Stimulated activated naive CD8-positive, alpha-beta T cell treated with anti-CD3 and anti-CD28 coated beads, Interleukin-15, Interleukin-2, amounts not matched to agents 100 ng/mL and 50 ng/mL, for 24 hours (primary cell): ENCODE measurements around the gene NDUFS6.

Experiments
- H3K27ac Mint-ChIP-seq: one replicate; pipeline ENCODE4 v1.8.0; 2021; ENCODE audit warnings: mild to moderate bottlenecking, mixed read lengths
- H3K27me3 Mint-ChIP-seq: one replicate; pipeline ENCODE4 v1.8.0; 2021; ENCODE audit warnings: mixed read lengths
- H3K36me3 Mint-ChIP-seq: one replicate; pipeline ENCODE4 v1.8.0; 2021; ENCODE audit warnings: low read depth, mixed read lengths
- H3K4me1 Mint-ChIP-seq: one replicate; pipeline ENCODE4 v1.8.0; 2021; ENCODE audit warnings: low read depth, mixed read lengths
- H3K4me3 Mint-ChIP-seq: one replicate; pipeline ENCODE4 v1.8.0; 2021; ENCODE audit warnings: mild to moderate bottlenecking, mixed read lengths
- H3K9me3 Mint-ChIP-seq: one replicate; pipeline ENCODE4 v1.8.0; 2021; ENCODE audit warnings: mixed read lengths

NDUFS6 gene

GRCh38 chr5:1820926-1821325 lies 19.7 kb downstream of the NDUFS6 start:
- Mint-ChIP-seq H3K36me3 (peaks cover 59% of the 10 kb centered on the region), H3K27me3 (no peaks in the 10 kb centered on the region), H3K4me1 (no peaks in the 10 kb centered on the region), H3K9me3 (no peaks in the 10 kb centered on the region), H3K4me3 (no peak overlapping the region), H3K27ac (no peak overlapping the region)

- no peaks in the 10 kb centered on the region for H3K4me1 Mint-ChIP-seq
- H3K27me3 Mint-ChIP-seq: no peaks in the 10 kb centered on the region
- no peaks in the 10 kb centered on the region for H3K9me3 Mint-ChIP-seq
- peaks cover 56% of the 10 kb centered on the region for H3K36me3 Mint-ChIP-seq
- no peak overlapping the region for H3K27ac Mint-ChIP-seq
- H3K4me3 Mint-ChIP-seq: no peak overlapping the region
Observed at GRCh38 chr5:1821862-1822261, 20.7 kb downstream of the NDUFS6 start.

GRCh38 chr5:1823381-1824034 lies 22.3 kb downstream of the NDUFS6 start:
- H3K27ac Mint-ChIP-seq: no peak overlapping the region
- peaks cover 50% of the 10 kb centered on the region for H3K36me3 Mint-ChIP-seq

GRCh38 chr5:1824109-1824821 lies 23.1 kb downstream of the NDUFS6 start:
- Mint-ChIP-seq H3K9me3 (no peaks in the 10 kb centered on the region), H3K4me1 (no peaks in the 10 kb centered on the region), H3K27me3 (no peaks in the 10 kb centered on the region), H3K36me3 (peaks cover 42% of the 10 kb centered on the region), H3K4me3 (no peak overlapping the region), H3K27ac (no peak overlapping the region)

More at GRCh38 chr5:1823381-1824034, 22.3 kb downstream of the NDUFS6 start:
- Mint-ChIP-seq H3K27me3 (no peaks in the 10 kb centered on the region), H3K4me1 (no peaks in the 10 kb centered on the region), H3K9me3 (no peaks in the 10 kb centered on the region), H3K4me3 (no peak overlapping the region)

GRCh38 chr5:1824903-1825841 lies 24.0 kb downstream of the NDUFS6 start:
- Mint-ChIP-seq H3K36me3 (peaks cover 34% of the 10 kb centered on the region), H3K27ac (no peak overlapping the region), H3K9me3 (no peaks in the 10 kb centered on the region), H3K4me1 (no peaks in the 10 kb centered on the region), H3K4me3 (no peak overlapping the region), H3K27me3 (no peaks in the 10 kb centered on the region)

- Mint-ChIP-seq H3K36me3 (peaks cover 27% of the 10 kb centered on the region), H3K9me3 (no peaks in the 10 kb centered on the region), H3K27ac (no peak overlapping the region), H3K27me3 (no peaks in the 10 kb centered on the region), H3K4me3 (no peak overlapping the region), H3K4me1 (no peaks in the 10 kb centered on the region)
Observed at GRCh38 chr5:1826235-1826980, 25.2 kb downstream of the NDUFS6 start.

- H3K36me3 Mint-ChIP-seq: peaks cover 23% of the 10 kb centered on the region
- no peak overlapping the region for H3K27ac Mint-ChIP-seq
- H3K27me3 Mint-ChIP-seq: no peaks in the 10 kb centered on the region
- H3K9me3 Mint-ChIP-seq: no peaks in the 10 kb centered on the region
- no peak overlapping the region for H3K4me3 Mint-ChIP-seq
- H3K4me1 Mint-ChIP-seq: no peaks in the 10 kb centered on the region
Observed at GRCh38 chr5:1827025-1827885, 26.0 kb downstream of the NDUFS6 start.

- H3K9me3 Mint-ChIP-seq: no peaks in the 10 kb centered on the region
- peaks cover 23% of the 10 kb centered on the region for H3K36me3 Mint-ChIP-seq
- H3K4me1 Mint-ChIP-seq: no peaks in the 10 kb centered on the region
- H3K27ac Mint-ChIP-seq: no peak overlapping the region
- H3K27me3 Mint-ChIP-seq: no peaks in the 10 kb centered on the region
- no peak overlapping the region for H3K4me3 Mint-ChIP-seq
Observed at GRCh38 chr5:1827886-1828397, 26.7 kb downstream of the NDUFS6 start.

- no peaks in the 10 kb centered on the region for H3K27me3 Mint-ChIP-seq
- no peaks in the 10 kb centered on the region for H3K9me3 Mint-ChIP-seq
- no peak overlapping the region for H3K27ac Mint-ChIP-seq
- H3K36me3 Mint-ChIP-seq: peaks cover 12% of the 10 kb centered on the region
- H3K4me1 Mint-ChIP-seq: no peaks in the 10 kb centered on the region
- H3K4me3 Mint-ChIP-seq: no peak overlapping the region
Observed at GRCh38 chr5:1830571-1831228, 29.5 kb downstream of the NDUFS6 start.

GRCh38 chr5:1831257-1831656 lies 30.1 kb downstream of the NDUFS6 start:
- Mint-ChIP-seq H3K27me3 (no peaks in the 10 kb centered on the region), H3K4me3 (no peak overlapping the region), H3K27ac (no peak overlapping the region), H3K9me3 (no peaks in the 10 kb centered on the region), H3K4me1 (no peaks in the 10 kb centered on the region), H3K36me3 (peaks cover 7% of the 10 kb centered on the region)

GRCh38 chr5:1831677-1832313 lies 30.6 kb downstream of the NDUFS6 start:
- no peaks in the 10 kb centered on the region for H3K9me3 Mint-ChIP-seq
- H3K27me3 Mint-ChIP-seq: no peaks in the 10 kb centered on the region
- H3K4me1 Mint-ChIP-seq: no peaks in the 10 kb centered on the region
- H3K36me3 Mint-ChIP-seq: peaks cover 6% of the 10 kb centered on the region
- H3K27ac Mint-ChIP-seq: no peak overlapping the region
- H3K4me3 Mint-ChIP-seq: no peak overlapping the region

GRCh38 chr5:1832511-1833250 lies 31.5 kb downstream of the NDUFS6 start:
- Mint-ChIP-seq H3K27ac (no peak overlapping the region), H3K36me3 (no peaks in the 10 kb centered on the region), H3K27me3 (no peaks in the 10 kb centered on the region), H3K9me3 (no peaks in the 10 kb centered on the region), H3K4me1 (no peaks in the 10 kb centered on the region), H3K4me3 (no peak overlapping the region)
